WERI-Rb-1 (cell line): Measurements from ENCODE around the gene IGF2.

ENCODE experiments used
- DNase-seq: peaks from one replicate; pipeline ENCODE4 v3.0.0-alpha.2; 2020
- H3K27ac ChIP-seq: fragments of 250-450 bp; sonication (Bioruptor Pico); 2 replicates; pipeline ENCODE4 v1.5.1; 2020; ENCODE audit warnings: mild to moderate bottlenecking, moderate library complexity
- H3K27me3 ChIP-seq: fragments of 250-450 bp; sonication (Bioruptor Pico); 2 replicates; pipeline ENCODE4 v1.5.1; 2021; ENCODE audit warnings: mild to moderate bottlenecking, low read depth, moderate library complexity; ENCODE audit not compliant: insufficient read depth, severe bottlenecking
- H3K36me3 ChIP-seq: fragments of 250-450 bp; sonication (Bioruptor Pico); 2 replicates; pipeline ENCODE4 v1.5.1; 2020; ENCODE audit warnings: mild to moderate bottlenecking, moderate library complexity
- H3K4me3 ChIP-seq: 2 replicates; pipeline ENCODE4 v1.5.1; 2011; ENCODE audit warnings: low read depth, mild to moderate bottlenecking, control low read depth, low read length
- H3K9me3 ChIP-seq: fragments of 250-450 bp; sonication (Bioruptor Pico); 2 replicates; pipeline ENCODE4 v1.5.1; 2021; ENCODE audit warnings: mild to moderate bottlenecking, moderate library complexity; ENCODE audit not compliant: severe bottlenecking
- TF ChIP-seq, protein P1 (sequence below): IDR thresholded peaks from 2 replicates; pipeline ENCODE4 v1.5.1; 2011; ENCODE audit warnings: low read depth, mild to moderate bottlenecking, control low read depth, inconsistent platforms, low read length

Gene IGF2

DNA sequence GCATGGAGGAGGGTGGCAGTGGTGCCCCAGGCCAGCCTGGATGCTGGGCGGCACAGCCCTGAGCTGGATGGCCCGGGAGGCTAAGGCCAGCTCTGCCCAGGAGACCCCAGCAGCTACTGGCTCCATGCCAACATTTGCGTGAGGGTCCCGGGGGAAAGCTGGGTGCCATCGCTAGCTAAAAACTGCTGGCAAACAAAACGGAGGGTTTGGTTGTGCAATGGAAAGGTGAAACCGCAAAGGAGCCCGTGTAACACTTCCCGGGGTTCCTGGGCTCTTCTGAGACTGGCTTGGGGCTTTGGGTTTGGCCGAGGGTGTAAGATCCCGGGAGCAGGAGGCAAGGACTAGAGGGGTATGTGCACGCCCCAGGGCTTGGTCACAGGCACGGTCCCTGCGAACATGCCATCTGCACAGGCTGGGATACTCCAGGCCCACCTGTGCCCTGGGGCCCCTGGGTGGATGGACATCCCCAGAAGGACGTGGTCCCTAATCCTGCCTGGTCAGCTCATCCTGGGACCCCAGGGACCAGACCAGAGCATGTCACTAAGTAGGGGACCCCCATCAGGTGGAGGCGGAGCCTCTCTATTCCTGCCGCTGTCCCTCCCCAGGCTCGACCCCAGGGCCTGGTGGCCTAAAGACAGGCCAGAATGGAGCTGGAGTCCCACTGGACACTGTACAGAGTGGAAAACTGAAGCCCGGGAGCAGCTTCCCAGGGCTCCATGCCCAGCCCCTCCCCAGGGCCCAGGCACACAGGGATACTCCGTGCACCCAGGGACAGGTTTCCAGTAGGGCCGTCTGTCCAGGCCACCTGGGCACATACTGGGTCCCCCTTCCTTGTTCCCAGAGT is 44.6 kb downstream of the IGF2 start:
- Histone ChIP-seq H3K27ac (no peak overlapping the region), H3K36me3 (no peaks in the 10 kb centered on the region), H3K27me3 (peaks cover 99% of the 10 kb centered on the region), H3K4me3 (no peak overlapping the region), H3K9me3 (no peaks in the 10 kb centered on the region)
- no peak for DNase-seq
- TF ChIP-seq, protein P1, sequence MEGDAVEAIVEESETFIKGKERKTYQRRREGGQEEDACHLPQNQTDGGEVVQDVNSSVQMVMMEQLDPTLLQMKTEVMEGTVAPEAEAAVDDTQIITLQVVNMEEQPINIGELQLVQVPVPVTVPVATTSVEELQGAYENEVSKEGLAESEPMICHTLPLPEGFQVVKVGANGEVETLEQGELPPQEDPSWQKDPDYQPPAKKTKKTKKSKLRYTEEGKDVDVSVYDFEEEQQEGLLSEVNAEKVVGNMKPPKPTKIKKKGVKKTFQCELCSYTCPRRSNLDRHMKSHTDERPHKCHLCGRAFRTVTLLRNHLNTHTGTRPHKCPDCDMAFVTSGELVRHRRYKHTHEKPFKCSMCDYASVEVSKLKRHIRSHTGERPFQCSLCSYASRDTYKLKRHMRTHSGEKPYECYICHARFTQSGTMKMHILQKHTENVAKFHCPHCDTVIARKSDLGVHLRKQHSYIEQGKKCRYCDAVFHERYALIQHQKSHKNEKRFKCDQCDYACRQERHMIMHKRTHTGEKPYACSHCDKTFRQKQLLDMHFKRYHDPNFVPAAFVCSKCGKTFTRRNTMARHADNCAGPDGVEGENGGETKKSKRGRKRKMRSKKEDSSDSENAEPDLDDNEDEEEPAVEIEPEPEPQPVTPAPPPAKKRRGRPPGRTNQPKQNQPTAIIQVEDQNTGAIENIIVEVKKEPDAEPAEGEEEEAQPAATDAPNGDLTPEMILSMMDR: no peak

- H3K4me3 ChIP-seq: no peak overlapping the region
- no peak overlapping the region for H3K27ac ChIP-seq
- peaks cover 99% of the 10 kb centered on the region for H3K27me3 ChIP-seq
- TF ChIP-seq, protein P1: no peak
- DNase-seq: no peak
- no peaks in the 10 kb centered on the region for H3K36me3 ChIP-seq
- H3K9me3 ChIP-seq: no peaks in the 10 kb centered on the region
These were observed 45.4 kb downstream of the IGF2 start for GRCh38 chr11:2093575-2094353.

GRCh38 chr11:2092956-2093412 is 46.2 kb downstream of the IGF2 start:
- peaks cover 99% of the 10 kb centered on the region for H3K27me3 ChIP-seq
- no peak for DNase-seq

DNA sequence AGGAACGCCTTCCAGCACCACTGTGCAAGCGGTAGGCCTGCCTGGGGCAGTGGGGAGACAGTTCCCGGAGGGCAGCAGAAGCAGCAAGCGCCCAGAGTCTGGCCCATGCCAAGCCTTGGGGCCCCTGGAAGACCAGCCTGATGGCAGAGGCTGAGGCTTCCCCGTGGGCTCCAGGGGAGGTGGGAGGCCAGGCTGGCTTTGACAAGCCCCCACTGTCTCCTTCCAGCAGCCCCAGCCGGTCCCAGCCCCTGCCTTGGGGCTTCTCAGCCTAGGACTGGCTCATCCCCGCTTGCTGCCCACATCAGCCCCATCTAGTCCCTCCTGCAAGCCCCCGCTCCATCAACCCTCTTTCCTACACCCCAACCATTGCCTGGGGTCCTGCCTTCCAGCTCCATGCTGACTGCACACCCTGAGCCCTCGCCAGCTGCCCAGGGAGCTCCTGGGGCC is 46.7 kb downstream of the IGF2 start:
- no peak overlapping the region for H3K4me3 ChIP-seq
- DNase-seq: no peak
- H3K9me3 ChIP-seq: no peaks in the 10 kb centered on the region
- no peak overlapping the region for H3K27ac ChIP-seq
- no peaks in the 10 kb centered on the region for H3K36me3 ChIP-seq
- TF ChIP-seq, protein P1: no peak
- peaks cover 99% of the 10 kb centered on the region for H3K27me3 ChIP-seq

More at GRCh38 chr11:2092956-2093412, 46.2 kb downstream of the IGF2 start:
- TF ChIP-seq, protein P1: no peak
- no peaks in the 10 kb centered on the region for H3K36me3 ChIP-seq
- H3K27ac ChIP-seq: no peak overlapping the region
- H3K9me3 ChIP-seq: no peaks in the 10 kb centered on the region
- H3K4me3 ChIP-seq: no peak overlapping the region

- H3K27me3 ChIP-seq: peaks cover 99% of the 10 kb centered on the region
- no peak for DNase-seq
These were observed 47.3 kb downstream of the IGF2 start for GRCh38 chr11:2091786-2092463.

More at GRCh38 chr11:2091786-2092463, 47.3 kb downstream of the IGF2 start:
- H3K27ac ChIP-seq: no peak overlapping the region
- H3K4me3 ChIP-seq: no peak overlapping the region
- H3K36me3 ChIP-seq: no peaks in the 10 kb centered on the region
- no peaks in the 10 kb centered on the region for H3K9me3 ChIP-seq
- TF ChIP-seq, protein P1: no peak
